ENCODE data around the gene SLC25A41.

GRCh38 chr19:6472713-6473112 lies 39.1 kb upstream of the SLC25A41 start:
- TF ChIP-seq PCBP1 (IDR thresholded peaks at IDR 0.05; ENCODE audit: low read depth, low read length, poor library complexity, severe bottlenecking) = no peak
- TF ChIP-seq XRCC3 (IDR thresholded peaks at IDR 0.05) = no peak
- no peak for TF ChIP-seq DPF2 (IDR thresholded peaks at IDR 0.05)
- TF ChIP-seq NRF1 (conservative IDR thresholded peaks at IDR 0.05 in 1 of 2, IDR thresholded peaks at IDR 0.05 in 1 of 2) = no peak
- no peak for TF ChIP-seq BCL6 (CRISPR knock-in tag; IDR thresholded peaks at IDR 0.05)
